Loucy (cell line): ENCODE measurements around the gene TMEM179.

Experiments used
- H2AFZ ChIP-seq: fragments of 200-600 bp; sonication (generic); 2 replicates; pipeline ENCODE4 v1.6.0; 2016; ENCODE audit warnings: antibody characterized with exemption, mild to moderate bottlenecking, low read length, moderate library complexity
- H3F3A ChIP-seq: fragments of 200-600 bp; 2 replicates; pipeline ENCODE4 v1.6.0; 2016; ENCODE audit warnings: antibody characterized with exemption, low read depth, mild to moderate bottlenecking
- H3K27me3 ChIP-seq: fragments of 200-600 bp; sonication (generic); 2 replicates; pipeline ENCODE4 v1.6.1; 2014; ENCODE audit warnings: low read length, mild to moderate bottlenecking; ENCODE audit not compliant: insufficient read depth, poor library complexity, severe bottlenecking
- H3K36me3 ChIP-seq: fragments of 200-600 bp; sonication (generic); 2 replicates; pipeline ENCODE4 v1.6.1; 2016; ENCODE audit warnings: low read length; ENCODE audit not compliant: insufficient read depth
- H3K4me1 ChIP-seq: fragments of 200-600 bp; sonication (generic); 2 replicates; pipeline ENCODE4 v1.5.1; 2014; ENCODE audit warnings: low read length, mild to moderate bottlenecking; ENCODE audit not compliant: insufficient read depth, poor library complexity, severe bottlenecking
- H3K4me2 ChIP-seq: fragments of 200-600 bp; sonication (generic); 2 replicates; pipeline ENCODE4 v1.6.0; 2014; ENCODE audit warnings: antibody characterized with exemption, low read length, low read depth, mild to moderate bottlenecking; ENCODE audit not compliant: poor library complexity, severe bottlenecking
- H3K4me3 ChIP-seq: fragments of 200-600 bp; sonication (generic); 2 replicates; pipeline ENCODE4 v1.5.1; 2014; ENCODE audit warnings: low read length, mild to moderate bottlenecking, mixed read lengths; ENCODE audit not compliant: poor library complexity, severe bottlenecking
- H3K79me2 ChIP-seq: fragments of 200-600 bp; sonication (generic); 2 replicates; pipeline ENCODE4 v1.6.1; 2014; ENCODE audit warnings: low read length; ENCODE audit not compliant: insufficient read depth
- H3K9ac ChIP-seq: fragments of 200-600 bp; sonication (generic); 2 replicates; pipeline ENCODE4 v1.6.0; 2014; ENCODE audit warnings: mild to moderate bottlenecking, low read depth, low read length, moderate library complexity; ENCODE audit not compliant: poor library complexity, severe bottlenecking
- H3K9me2 ChIP-seq: fragments of 200-600 bp; sonication (generic); replicated peaks from 2 replicates; pipeline ENCODE4 v1.6.1; 2016; ENCODE audit warnings: low read depth, low read length, mixed read lengths
- H3K9me3 ChIP-seq: fragments of 200-600 bp; sonication (generic); 2 replicates; pipeline ENCODE4 v1.6.1; 2014; ENCODE audit warnings: mild to moderate bottlenecking, antibody characterized with exemption, low read length, low read depth; ENCODE audit not compliant: insufficient read depth
- H4K20me1 ChIP-seq: fragments of 200-600 bp; sonication (generic); 2 replicates; pipeline ENCODE4 v1.6.0; 2014; ENCODE audit warnings: antibody characterized with exemption, low read length, mild to moderate bottlenecking; ENCODE audit not compliant: insufficient read depth, poor library complexity, severe bottlenecking
- CTCF ChIP-seq: fragments of 200-600 bp; sonication (generic); conservative IDR thresholded peaks from 2 replicates; pipeline ENCODE4 v1.5.1; 2014; ENCODE audit warnings: mild to moderate bottlenecking, antibody characterized with exemption, low read length
- EZH2phosphoT487 ChIP-seq: fragments of 200-600 bp; IDR thresholded peaks from 2 replicates; pipeline ENCODE4 v1.6.1; 2018; ENCODE audit warnings: antibody characterized with exemption, mild to moderate bottlenecking, moderate library complexity, borderline replicate concordance

Gene TMEM179

DNA sequence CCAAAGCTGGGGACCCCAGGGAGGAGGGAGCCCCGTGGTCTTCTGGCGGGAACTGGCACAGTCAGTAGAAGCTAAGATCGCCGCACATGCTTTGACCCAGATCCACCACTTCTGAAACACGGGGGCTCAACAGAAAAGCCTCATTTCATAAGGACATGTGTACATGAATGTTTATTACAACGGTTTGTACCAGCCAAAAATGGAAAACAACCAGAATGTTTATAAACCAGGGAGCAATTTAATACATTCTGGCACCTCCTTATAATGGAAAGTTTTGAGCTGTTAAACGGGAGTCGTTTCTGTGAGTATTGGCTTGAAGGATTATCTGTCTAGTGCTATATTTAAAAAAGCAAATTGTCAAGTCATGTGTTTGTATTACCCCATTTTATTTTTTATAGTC is 7.3 kb upstream of the TMEM179 start:
- TF ChIP-seq CTCF (no peak), EZH2phosphoT487 (no peak)
- Histone ChIP-seq H3K4me3 (no peak overlapping the region), H3K9me3 (no peaks in the 10 kb centered on the region), H3K27me3 (no peaks in the 10 kb centered on the region), H3K9me2 (no peaks in the 10 kb centered on the region), H3K36me3 (no peaks in the 10 kb centered on the region), H3F3A (no peaks in the 10 kb centered on the region), H3K4me2 (no peak overlapping the region), H3K9ac (no peak overlapping the region), H3K79me2 (no peaks in the 10 kb centered on the region), H2AFZ (no peak overlapping the region), H3K4me1 (no peaks in the 10 kb centered on the region), H4K20me1 (no peaks in the 10 kb centered on the region)

GRCh38 chr14:104610749-104611310 is 6.3 kb upstream of the TMEM179 start:
- Histone ChIP-seq H3K9me2 (no peaks in the 10 kb centered on the region), H3K27me3 (no peaks in the 10 kb centered on the region)
- TF ChIP-seq EZH2phosphoT487 (no peak), CTCF (no peak)

GRCh38 chr14:104609666-104610065 is 5.1 kb upstream of the TMEM179 start:
- Histone ChIP-seq H3K9me2 (no peaks in the 10 kb centered on the region), H3K9ac (no peak overlapping the region), H3K9me3 (no peaks in the 10 kb centered on the region), H3K27me3 (no peaks in the 10 kb centered on the region), H3F3A (no peaks in the 10 kb centered on the region), H3K4me3 (no peak overlapping the region), H3K36me3 (no peaks in the 10 kb centered on the region), H2AFZ (no peak overlapping the region), H3K4me1 (no peaks in the 10 kb centered on the region), H4K20me1 (no peaks in the 10 kb centered on the region), H3K79me2 (no peaks in the 10 kb centered on the region), H3K4me2 (no peak overlapping the region)
- TF ChIP-seq CTCF (no peak), EZH2phosphoT487 (no peak)

More at GRCh38 chr14:104610749-104611310, 6.3 kb upstream of the TMEM179 start:
- H4K20me1 ChIP-seq, result no peaks in the 10 kb centered on the region
- H3K9me3 ChIP-seq, result no peaks in the 10 kb centered on the region
- H3K4me3 ChIP-seq, result no peak overlapping the region
- H3K36me3 ChIP-seq, result no peaks in the 10 kb centered on the region
- H2AFZ ChIP-seq, result no peak overlapping the region
- H3K4me1 ChIP-seq, result no peaks in the 10 kb centered on the region
- H3K9ac ChIP-seq, result no peak overlapping the region
- H3K4me2 ChIP-seq, result no peak overlapping the region
- no peaks in the 10 kb centered on the region for H3K79me2 ChIP-seq
- no peaks in the 10 kb centered on the region for H3F3A ChIP-seq
